HL-60 (cell line): ENCODE data around the gene TNPO3.
A peak's percentile ranks its signal among the peaks of the same experiment; 100 is the strongest.

Experiments used
- DNase-seq, 2 experiments: peaks; one replicate each; pipeline ENCODE4 v3.0.0-alpha.2; 2010 to 2020; ENCODE audit warnings: low read depth in 1 of 2, low spot score in 1 of 2
- H3K27ac ChIP-seq: fragments of 250-450 bp; sonication (Bioruptor Pico); replicated peaks from 2 replicates; pipeline ENCODE4 v1.5.1; 2020; ENCODE audit warnings: mild to moderate bottlenecking, moderate library complexity
- H3K27me3 ChIP-seq: fragments of 250-450 bp; sonication (Bioruptor Pico); 2 replicates; pipeline ENCODE4 v1.5.1; 2021; ENCODE audit warnings: mild to moderate bottlenecking, moderate library complexity; ENCODE audit not compliant: insufficient read depth, poor library complexity, severe bottlenecking
- H3K4me3 ChIP-seq: replicated peaks from 2 replicates; pipeline ENCODE4 v1.5.1; 2011; ENCODE audit warnings: mild to moderate bottlenecking, control low read depth, low read length; ENCODE audit not compliant: insufficient read depth
- GABPA ChIP-seq: IDR thresholded peaks from 2 replicates; pipeline ENCODE4 v1.6.1; 2012; ENCODE audit warnings: low read depth
- POLR2AphosphoS5 ChIP-seq: IDR thresholded peaks from 2 replicates; pipeline ENCODE4 v1.6.1; 2012; ENCODE audit warnings: low read depth
- SPI1 ChIP-seq: IDR thresholded peaks from 2 replicates; pipeline ENCODE4 v1.6.1; 2012; ENCODE audit warnings: low read depth, mild to moderate bottlenecking, borderline replicate concordance
- TF ChIP-seq, protein P1 (sequence below): IDR thresholded peaks from one replicate; pipeline ENCODE4 v1.5.1; 2011; ENCODE audit warnings: low read length, control low read depth, inconsistent platforms; ENCODE audit not compliant: insufficient read depth
- TF ChIP-seq, protein P2 (sequence below): IDR thresholded peaks from 2 replicates; pipeline ENCODE4 v1.6.1; 2012; ENCODE audit warnings: low read depth; ENCODE audit not compliant: insufficient replicate concordance

The TNPO3 gene

DNA sequence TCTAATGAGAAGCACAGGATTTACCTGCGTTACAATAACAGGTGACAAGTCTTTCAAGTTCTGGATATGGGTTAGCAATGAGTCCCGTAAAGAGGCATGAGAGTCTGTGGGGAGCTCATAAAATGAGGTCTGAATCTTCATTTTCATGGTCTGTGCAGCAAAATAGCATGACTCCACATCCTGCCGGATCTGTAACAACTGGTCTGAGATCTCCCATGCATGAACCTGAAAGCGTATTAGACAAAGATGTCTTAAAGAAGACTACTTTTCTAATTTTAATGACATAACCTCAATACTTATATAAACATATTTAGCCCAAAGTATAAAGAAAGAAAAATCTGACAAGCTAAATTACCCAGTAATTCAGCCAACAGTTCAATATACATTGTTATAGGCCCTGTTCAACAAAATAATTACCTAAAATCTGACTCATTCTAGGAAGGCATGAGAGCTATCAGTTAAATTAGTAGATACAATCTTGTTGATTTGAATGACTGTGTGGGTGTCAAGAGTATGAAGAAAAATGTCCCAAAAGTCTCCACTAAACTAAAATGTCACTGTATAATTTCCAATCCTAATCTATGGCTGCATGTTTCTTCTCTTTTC is 36.9 kb downstream of the TNPO3 start:
- no peak for DNase-seq
- Histone ChIP-seq H3K4me3 (no peak overlapping the region), H3K27me3 (no peaks in the 10 kb centered on the region), H3K27ac (no peak overlapping the region)
- TF ChIP-seq GABPA: no peak
- TF ChIP-seq, protein P1, sequence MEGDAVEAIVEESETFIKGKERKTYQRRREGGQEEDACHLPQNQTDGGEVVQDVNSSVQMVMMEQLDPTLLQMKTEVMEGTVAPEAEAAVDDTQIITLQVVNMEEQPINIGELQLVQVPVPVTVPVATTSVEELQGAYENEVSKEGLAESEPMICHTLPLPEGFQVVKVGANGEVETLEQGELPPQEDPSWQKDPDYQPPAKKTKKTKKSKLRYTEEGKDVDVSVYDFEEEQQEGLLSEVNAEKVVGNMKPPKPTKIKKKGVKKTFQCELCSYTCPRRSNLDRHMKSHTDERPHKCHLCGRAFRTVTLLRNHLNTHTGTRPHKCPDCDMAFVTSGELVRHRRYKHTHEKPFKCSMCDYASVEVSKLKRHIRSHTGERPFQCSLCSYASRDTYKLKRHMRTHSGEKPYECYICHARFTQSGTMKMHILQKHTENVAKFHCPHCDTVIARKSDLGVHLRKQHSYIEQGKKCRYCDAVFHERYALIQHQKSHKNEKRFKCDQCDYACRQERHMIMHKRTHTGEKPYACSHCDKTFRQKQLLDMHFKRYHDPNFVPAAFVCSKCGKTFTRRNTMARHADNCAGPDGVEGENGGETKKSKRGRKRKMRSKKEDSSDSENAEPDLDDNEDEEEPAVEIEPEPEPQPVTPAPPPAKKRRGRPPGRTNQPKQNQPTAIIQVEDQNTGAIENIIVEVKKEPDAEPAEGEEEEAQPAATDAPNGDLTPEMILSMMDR: no peak
- TF ChIP-seq, protein P2, sequence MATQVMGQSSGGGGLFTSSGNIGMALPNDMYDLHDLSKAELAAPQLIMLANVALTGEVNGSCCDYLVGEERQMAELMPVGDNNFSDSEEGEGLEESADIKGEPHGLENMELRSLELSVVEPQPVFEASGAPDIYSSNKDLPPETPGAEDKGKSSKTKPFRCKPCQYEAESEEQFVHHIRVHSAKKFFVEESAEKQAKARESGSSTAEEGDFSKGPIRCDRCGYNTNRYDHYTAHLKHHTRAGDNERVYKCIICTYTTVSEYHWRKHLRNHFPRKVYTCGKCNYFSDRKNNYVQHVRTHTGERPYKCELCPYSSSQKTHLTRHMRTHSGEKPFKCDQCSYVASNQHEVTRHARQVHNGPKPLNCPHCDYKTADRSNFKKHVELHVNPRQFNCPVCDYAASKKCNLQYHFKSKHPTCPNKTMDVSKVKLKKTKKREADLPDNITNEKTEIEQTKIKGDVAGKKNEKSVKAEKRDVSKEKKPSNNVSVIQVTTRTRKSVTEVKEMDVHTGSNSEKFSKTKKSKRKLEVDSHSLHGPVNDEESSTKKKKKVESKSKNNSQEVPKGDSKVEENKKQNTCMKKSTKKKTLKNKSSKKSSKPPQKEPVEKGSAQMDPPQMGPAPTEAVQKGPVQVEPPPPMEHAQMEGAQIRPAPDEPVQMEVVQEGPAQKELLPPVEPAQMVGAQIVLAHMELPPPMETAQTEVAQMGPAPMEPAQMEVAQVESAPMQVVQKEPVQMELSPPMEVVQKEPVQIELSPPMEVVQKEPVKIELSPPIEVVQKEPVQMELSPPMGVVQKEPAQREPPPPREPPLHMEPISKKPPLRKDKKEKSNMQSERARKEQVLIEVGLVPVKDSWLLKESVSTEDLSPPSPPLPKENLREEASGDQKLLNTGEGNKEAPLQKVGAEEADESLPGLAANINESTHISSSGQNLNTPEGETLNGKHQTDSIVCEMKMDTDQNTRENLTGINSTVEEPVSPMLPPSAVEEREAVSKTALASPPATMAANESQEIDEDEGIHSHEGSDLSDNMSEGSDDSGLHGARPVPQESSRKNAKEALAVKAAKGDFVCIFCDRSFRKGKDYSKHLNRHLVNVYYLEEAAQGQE: no peak
- no peak for TF ChIP-seq SPI1
- no peak for TF ChIP-seq POLR2AphosphoS5

DNA sequence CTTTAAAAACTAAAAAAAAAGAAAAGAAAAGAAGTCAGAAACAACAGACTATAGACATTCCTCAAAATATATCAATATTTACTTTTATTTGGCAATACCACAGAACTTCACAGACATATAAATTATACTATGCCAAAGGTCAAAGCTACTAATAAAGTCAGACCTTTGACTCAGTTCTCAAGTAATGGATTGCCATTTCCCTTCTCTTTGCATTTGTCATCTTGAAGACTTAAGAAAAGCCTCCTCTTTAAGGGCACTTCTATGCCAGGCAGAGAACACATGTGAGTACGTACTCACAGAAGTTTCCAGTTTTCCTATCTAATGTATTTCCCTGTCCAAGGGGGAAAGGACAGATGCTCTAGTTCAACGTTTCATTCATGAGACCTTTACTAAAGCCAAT is 37.6 kb downstream of the TNPO3 start:
- Histone ChIP-seq H3K27ac (peak overlapping the region; percentile 4), H3K27me3 (no peaks in the 10 kb centered on the region), H3K4me3 (no peak overlapping the region)
- TF ChIP-seq, protein P2: no peak
- TF ChIP-seq SPI1: no peak
- TF ChIP-seq, protein P1: no peak
- no peak for TF ChIP-seq GABPA
- TF ChIP-seq POLR2AphosphoS5: no peak
- no peak for DNase-seq

DNA sequence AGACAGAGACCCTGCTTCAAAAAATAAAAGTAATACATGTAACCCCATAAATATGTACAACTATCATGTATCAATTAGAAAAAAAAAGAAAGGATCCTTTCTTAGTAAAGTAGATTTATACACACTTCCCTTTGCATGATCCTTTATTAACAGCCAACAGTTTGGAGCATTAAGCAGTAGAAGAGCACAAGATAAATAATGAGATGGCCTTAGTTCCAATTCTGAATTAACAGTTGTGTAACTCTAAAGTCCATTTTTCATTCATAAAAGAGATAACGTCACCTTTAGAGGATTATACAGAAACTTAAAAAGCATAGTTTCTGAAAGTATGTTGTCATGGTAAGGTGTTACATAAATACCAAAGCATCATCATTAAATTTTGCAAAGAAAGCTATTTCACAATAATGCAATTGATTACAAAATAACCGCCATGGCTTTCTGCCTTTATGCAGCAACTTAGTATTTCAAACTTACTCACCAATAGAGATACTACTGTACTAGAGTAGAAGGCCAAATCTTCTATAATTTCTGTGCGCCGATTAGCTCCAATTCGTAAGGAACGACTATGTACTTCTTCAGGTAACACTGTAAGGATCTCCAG is 40.3 kb downstream of the TNPO3 start:
- TF ChIP-seq GABPA (no peak), POLR2AphosphoS5 (no peak), SPI1 (no peak)
- TF ChIP-seq, protein P2: no peak
- TF ChIP-seq, protein P1: no peak
- H3K27ac ChIP-seq: peak overlapping the region; percentile 78
- H3K4me3 ChIP-seq: no peak overlapping the region
- H3K27me3 ChIP-seq: no peaks in the 10 kb centered on the region
- peak; percentile 34 to 80 for DNase-seq
